Uterus (tissue), 4 donors: ENCODE data around the gene GRIP1. TPM values are rescaled to one million over a fixed set of nuclear protein-coding genes. Genes with fewer than 3 reads are reported as not detected.

Experiments
- DNase-seq, 2 donors: peaks; one replicate each; pipeline ENCODE4 v3.0.0-alpha.2; 2019 to 2020
- H3K27ac ChIP-seq, 2 donors: fragments of 200-600 bp; sonication (generic); 1 replicate in 1 of 2; 2 replicates in 1 of 2; pipeline ENCODE4 v1.5.1; 2016 to 2018
- H3K27me3 ChIP-seq, 2 donors: fragments of 200-600 bp; sonication (generic); one replicate each; pipeline ENCODE4 v1.5.1; 2018 to 2019; ENCODE audit warnings: control low read depth in 1 of 2
- H3K36me3 ChIP-seq, 2 donors: fragments of 200-600 bp; sonication (generic); one replicate each; pipeline ENCODE4 v1.5.1; 2019; ENCODE audit warnings: control low read depth in 1 of 2
- H3K4me1 ChIP-seq, 2 donors: fragments of 200-600 bp; sonication (generic); one replicate each; pipeline ENCODE4 v1.5.1; 2018 to 2019; ENCODE audit warnings: control low read depth in 1 of 2
- H3K4me3 ChIP-seq, 2 donors: fragments of 200-600 bp; sonication (generic); 1 replicate in 1 of 2; 2 replicates in 1 of 2; pipeline ENCODE4 v1.5.1; 2018 to 2019; ENCODE audit warnings: mild to moderate bottlenecking in 1 of 2
- H3K9me3 ChIP-seq, 2 donors: fragments of 200-600 bp; sonication (generic); one replicate each; pipeline ENCODE4 v1.5.1; 2019; ENCODE audit warnings: control low read depth in 1 of 2
- POLR2A ChIP-seq, 2 donors: fragments of 450-650 bp; IDR thresholded peaks; one replicate each; pipeline ENCODE4 v1.6.1; 2016; ENCODE audit warnings: antibody characterized with exemption in 2 of 2, mild to moderate bottlenecking in 1 of 2, moderate library complexity in 1 of 2
- intact Hi-C: fragments of 100-400 bp; cut with DNase I; formaldehyde crosslinking; loops from one replicate; pipeline ENCODE4 v1.15.1; 2023; ENCODE audit warnings: low total_unique reads
- total RNA-seq, 4 donors: library from RNA; depleted of rRNA in 3 of 4; stranded (reverse); fragments of >200 nt in 3 of 4; gene quantifications; one replicate each; pipeline versions ENCODE4 v1.1.0 to v1.2.4, GENCODE V29; 2014 to 2023
- TF ChIP-seq, protein P1 (sequence below), 4 experiments: fragments of 200-600 bp in 2 of 4; fragments of 450-650 bp in 2 of 4; sonication (generic) in 2 of 4; IDR thresholded peaks; one replicate each; pipeline ENCODE4 v1.5.1; 2016 to 2019; ENCODE audit warnings: antibody characterized with exemption in 4 of 4, mild to moderate bottlenecking in 2 of 4, moderate library complexity in 1 of 4
- donor health status: DM: yes; HTN: yes; CAD: no.

Gene GRIP1
- total RNA-seq, 4 donors from 2014 or later: 6.4 to 74.8 (median 19.2) TPM; not detected in 1

DNA sequence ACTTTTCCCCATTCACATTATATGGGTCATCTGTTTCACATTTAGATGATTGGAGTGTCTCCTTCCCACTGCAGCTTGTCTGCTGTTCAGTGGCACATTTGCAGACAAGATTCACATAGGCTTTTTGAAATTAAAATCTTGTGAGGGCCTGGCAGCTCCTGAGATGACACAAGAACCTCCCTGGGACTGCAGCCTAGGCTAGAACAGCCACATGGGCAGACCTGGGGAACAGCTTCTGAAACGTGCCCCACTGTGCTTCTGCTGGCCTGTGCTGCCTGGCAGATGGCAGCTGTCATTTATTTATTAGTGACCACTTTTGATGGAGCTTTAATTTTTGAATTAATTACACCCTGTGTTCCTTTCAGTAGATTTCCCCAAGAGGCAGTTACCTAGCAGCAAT lies 137.4 kb downstream of the GRIP1 start:
- no peaks in the 10 kb centered on the region for H3K9me3 ChIP-seq
- TF ChIP-seq, protein P1, sequence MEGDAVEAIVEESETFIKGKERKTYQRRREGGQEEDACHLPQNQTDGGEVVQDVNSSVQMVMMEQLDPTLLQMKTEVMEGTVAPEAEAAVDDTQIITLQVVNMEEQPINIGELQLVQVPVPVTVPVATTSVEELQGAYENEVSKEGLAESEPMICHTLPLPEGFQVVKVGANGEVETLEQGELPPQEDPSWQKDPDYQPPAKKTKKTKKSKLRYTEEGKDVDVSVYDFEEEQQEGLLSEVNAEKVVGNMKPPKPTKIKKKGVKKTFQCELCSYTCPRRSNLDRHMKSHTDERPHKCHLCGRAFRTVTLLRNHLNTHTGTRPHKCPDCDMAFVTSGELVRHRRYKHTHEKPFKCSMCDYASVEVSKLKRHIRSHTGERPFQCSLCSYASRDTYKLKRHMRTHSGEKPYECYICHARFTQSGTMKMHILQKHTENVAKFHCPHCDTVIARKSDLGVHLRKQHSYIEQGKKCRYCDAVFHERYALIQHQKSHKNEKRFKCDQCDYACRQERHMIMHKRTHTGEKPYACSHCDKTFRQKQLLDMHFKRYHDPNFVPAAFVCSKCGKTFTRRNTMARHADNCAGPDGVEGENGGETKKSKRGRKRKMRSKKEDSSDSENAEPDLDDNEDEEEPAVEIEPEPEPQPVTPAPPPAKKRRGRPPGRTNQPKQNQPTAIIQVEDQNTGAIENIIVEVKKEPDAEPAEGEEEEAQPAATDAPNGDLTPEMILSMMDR (IDR thresholded peaks at IDR 0.05): no peak
- no peak for TF ChIP-seq POLR2A (IDR thresholded peaks at IDR 0.05)
- H3K4me3 ChIP-seq: no peak overlapping the region
- intact Hi-C loops: no loop called here
- no peak for DNase-seq
- no peaks in the 10 kb centered on the region for H3K4me1 ChIP-seq
- H3K27ac ChIP-seq: no peak overlapping the region
- no peaks in the 10 kb centered on the region for H3K27me3 ChIP-seq
- no peaks in the 10 kb centered on the region for H3K36me3 ChIP-seq

DNA sequence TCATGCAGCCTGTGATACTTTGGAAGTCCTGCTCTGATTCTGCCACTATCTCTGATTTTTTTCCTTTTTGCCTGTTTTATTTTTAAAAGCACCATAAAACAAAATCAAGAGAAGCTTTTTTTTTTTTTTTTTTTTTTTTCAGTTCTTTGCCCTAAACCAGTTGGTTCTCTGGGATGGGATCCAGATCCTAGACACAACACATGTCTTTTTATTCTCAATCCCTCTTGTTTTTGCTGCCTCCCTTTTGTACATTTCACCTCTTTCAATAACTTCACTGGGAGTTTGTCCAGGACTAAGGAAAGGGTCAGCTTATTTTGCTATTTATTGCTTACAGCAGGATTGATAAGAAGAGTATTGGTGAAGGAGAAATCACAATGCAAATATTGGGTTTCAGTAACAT lies 139.4 kb downstream of the GRIP1 start:
- no peak overlapping the region for H3K4me3 ChIP-seq
- no peaks in the 10 kb centered on the region for H3K27me3 ChIP-seq

GRCh38 chr12:66538970-66539369 lies 139.9 kb downstream of the GRIP1 start:
- H3K9me3 ChIP-seq: no peaks in the 10 kb centered on the region
- no peaks in the 10 kb centered on the region for H3K36me3 ChIP-seq
- no peak for DNase-seq
- no peak overlapping the region for H3K27ac ChIP-seq
- no peak overlapping the region for H3K4me3 ChIP-seq
- intact Hi-C loops: no loop called here
- no peaks in the 10 kb centered on the region for H3K27me3 ChIP-seq
- TF ChIP-seq, protein P1 (IDR thresholded peaks at IDR 0.05): no peak
- no peak for TF ChIP-seq POLR2A (IDR thresholded peaks at IDR 0.05)
- H3K4me1 ChIP-seq: no peaks in the 10 kb centered on the region

More for the DNA sequence above, 139.4 kb downstream of the GRIP1 start:
- TF ChIP-seq, protein P1 (IDR thresholded peaks at IDR 0.05): no peak
- no peak for TF ChIP-seq POLR2A (IDR thresholded peaks at IDR 0.05)
- H3K4me1 ChIP-seq: no peaks in the 10 kb centered on the region
- no peak overlapping the region for H3K27ac ChIP-seq
- no peaks in the 10 kb centered on the region for H3K36me3 ChIP-seq
- H3K9me3 ChIP-seq: no peaks in the 10 kb centered on the region
- no peak for DNase-seq
- intact Hi-C loops: no loop called here

DNA sequence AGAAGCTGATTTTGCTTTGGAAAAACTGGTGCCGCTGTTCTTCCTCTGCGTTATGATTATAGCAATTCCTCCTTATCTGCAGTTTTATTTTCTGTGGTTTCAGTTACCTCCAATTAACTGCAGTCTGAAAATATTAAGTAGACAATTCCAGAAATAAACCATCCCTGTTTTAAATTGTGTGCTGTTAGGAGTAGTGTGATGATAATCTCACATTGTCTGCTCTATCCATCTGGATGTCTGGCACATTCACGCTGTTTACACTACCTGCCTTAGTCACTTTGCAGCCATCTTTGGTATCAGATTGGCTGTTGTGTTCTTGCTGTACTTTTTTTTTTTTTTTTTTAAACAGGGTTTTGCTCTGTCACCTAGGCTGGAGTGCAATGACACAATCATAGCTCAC lies 141.0 kb downstream of the GRIP1 start:
- H3K27ac ChIP-seq: no peak overlapping the region
- no peaks in the 10 kb centered on the region for H3K9me3 ChIP-seq
- H3K4me3 ChIP-seq: no peak overlapping the region
- H3K27me3 ChIP-seq: no peaks in the 10 kb centered on the region
- no peaks in the 10 kb centered on the region for H3K4me1 ChIP-seq
- TF ChIP-seq, protein P1 (IDR thresholded peaks at IDR 0.05): no peak
- TF ChIP-seq POLR2A (IDR thresholded peaks at IDR 0.05): no peak
- DNase-seq: no peak
- intact Hi-C loops: no loop called here
- H3K36me3 ChIP-seq: no peaks in the 10 kb centered on the region

- no peaks in the 10 kb centered on the region for H3K9me3 ChIP-seq
- intact Hi-C loops: no loop called here
- no peak for TF ChIP-seq POLR2A (IDR thresholded peaks at IDR 0.05)
- TF ChIP-seq, protein P1 (IDR thresholded peaks at IDR 0.05): no peak
- no peak overlapping the region for H3K4me3 ChIP-seq
- H3K27me3 ChIP-seq: no peaks in the 10 kb centered on the region
- H3K4me1 ChIP-seq: no peaks in the 10 kb centered on the region
- no peak for DNase-seq
- H3K36me3 ChIP-seq: no peaks in the 10 kb centered on the region
- H3K27ac ChIP-seq: no peak overlapping the region
Measured at GRCh38 chr12:66533767-66534166, 145.1 kb downstream of the GRIP1 start.
